HG03103 (cell line): ENCODE results near the gene ALDH1L1.

Experiments used
- ATAC-seq: cut with Tn5 transposase; IDR thresholded peaks from one replicate; pipeline ENCODE4 v1.9.1; 2021; ENCODE audit warnings: low read depth; ENCODE audit not compliant: unreplicated experiment

ALDH1L1 gene

DNA sequence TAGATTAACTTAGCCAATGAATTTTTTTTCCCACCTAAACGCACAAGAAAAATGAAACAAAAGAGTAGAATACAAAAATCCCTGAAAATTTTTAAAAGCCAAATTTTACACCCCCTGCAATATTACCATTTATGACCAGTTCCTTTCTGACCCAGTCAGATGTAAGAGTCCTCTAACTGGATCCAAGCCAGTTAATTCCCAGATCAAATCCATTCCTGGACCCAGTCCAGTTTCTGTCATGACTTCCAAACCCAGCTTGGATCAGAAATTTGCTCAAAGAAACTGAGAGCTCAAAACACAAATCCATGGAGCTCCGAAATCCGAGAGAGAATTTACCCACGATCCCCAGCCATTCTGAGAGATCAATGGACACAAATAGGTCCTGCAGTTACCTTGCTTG, 17.0 kb upstream of the ALDH1L1 start:
- ATAC-seq = no peak

GRCh38 chr3:126194713-126195305, 14.4 kb upstream of the ALDH1L1 start:
- no peak for ATAC-seq

GRCh38 chr3:126191246-126191645, 10.9 kb upstream of the ALDH1L1 start:
- ATAC-seq = no peak

DNA sequence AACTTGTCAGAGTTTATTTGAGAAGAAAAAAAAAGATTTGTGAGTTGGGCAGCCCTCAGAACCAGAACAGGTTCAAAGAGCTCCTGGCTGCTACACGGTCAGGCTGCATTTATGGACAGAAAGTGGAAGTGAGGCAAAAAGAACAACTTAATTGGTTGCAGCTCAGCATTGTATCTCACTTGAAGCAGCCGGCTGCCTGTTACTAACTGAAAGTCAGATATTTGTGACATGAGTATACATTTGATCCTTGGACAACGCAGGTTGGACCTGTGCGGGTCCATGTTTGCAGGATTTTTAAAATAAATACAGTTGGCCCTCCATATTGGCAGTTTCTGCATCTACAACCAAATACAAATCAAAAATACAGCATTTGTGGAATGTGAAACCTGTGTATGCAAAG, 7.5 kb upstream of the ALDH1L1 start:
- no peak for ATAC-seq

GRCh38 chr3:126186749-126187148, 6.4 kb upstream of the ALDH1L1 start:
- no peak for ATAC-seq

- ATAC-seq = no peak
Measured at GRCh38 chr3:126186271-126186670, 5.9 kb upstream of the ALDH1L1 start.

GRCh38 chr3:126184465-126185000, 4.1 kb upstream of the ALDH1L1 start:
- no peak for ATAC-seq

DNA sequence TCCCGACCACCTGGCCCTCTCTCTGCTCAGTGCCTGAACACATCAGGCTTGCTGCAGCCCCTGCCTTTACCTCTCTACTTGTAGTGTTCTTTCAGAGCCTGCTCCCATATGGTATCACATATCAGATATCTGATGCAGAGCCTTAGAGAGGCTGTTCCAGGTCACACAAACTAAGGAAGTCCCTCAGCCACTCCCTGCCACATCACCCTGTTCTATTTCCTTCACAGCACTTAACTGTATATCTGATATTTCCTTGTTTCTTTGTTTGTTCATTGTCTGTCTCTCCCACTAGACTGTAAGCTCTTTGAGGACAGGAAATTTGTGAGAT, 976 bp upstream of the ALDH1L1 start:
- no peak for ATAC-seq

DNA sequence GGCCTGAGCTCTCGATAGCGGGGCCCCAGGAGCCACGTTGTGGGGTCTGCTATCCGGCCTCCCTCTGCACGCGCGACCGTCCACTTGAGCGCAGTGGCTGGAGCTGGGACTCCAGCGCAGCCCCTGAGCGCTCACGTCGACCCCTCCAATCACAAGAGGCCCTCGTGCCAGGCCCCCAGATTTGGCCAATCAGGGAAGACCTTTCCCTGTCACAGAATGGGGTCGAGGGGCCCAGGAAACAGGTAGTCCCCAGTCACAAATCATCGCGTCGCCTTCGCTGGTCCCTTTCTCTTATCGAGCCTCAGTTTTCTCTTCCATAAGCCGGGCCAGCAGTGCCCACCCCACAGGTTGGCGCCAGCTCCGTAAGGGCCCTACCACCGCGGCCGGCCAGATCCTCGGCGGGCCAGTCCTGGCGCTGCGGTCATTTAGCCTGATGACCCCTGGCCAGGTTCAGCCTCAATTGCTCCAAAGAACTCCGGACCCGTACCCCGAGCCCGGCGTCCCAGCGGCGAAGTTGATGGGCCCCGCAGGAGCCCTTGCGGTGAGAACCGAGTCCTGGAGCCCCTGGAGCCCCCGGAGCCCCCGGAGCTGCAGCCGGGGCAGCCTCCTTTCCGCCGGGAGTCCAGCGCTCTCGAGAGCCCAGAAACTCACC, 435 bp downstream of the ALDH1L1 start:
- no peak for ATAC-seq

DNA sequence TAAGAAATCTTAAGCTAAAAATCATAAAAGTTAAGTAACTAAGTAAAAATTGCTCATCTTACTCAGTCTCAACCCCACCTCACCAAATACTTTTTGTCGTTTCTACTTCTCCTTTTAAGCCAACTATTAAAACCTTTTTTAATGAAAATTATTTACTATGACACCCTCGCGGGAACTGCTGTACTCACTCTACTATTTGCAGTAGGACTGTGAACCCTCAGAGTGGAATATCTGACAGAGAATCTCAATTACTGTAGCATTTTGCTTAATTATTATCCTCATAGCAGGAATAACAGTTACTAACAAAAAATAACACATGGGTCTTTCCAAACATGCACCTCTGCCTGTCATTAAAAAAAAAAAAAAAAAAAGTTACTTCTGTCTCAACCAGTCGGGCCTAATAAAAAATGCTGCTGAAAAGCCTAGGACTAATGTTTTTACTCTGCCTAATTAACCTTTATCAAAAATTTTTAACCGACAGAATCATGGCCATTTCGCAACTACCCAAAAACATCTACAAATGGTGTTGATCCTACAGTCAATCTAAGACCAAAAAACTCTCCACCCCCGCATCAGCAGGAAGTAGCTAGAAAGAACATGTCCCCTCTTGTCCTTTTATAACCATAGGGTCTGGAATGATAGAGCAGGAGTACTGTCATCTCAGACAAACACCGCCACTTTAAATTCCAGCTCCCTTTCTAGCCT, 10.2 kb downstream of the ALDH1L1 start:
- no peak for ATAC-seq

GRCh38 chr3:126167566-126167965, 12.8 kb downstream of the ALDH1L1 start:
- ATAC-seq = no peak

- ATAC-seq = no peak
Measured at GRCh38 chr3:126166009-126166408, 14.4 kb downstream of the ALDH1L1 start.

DNA sequence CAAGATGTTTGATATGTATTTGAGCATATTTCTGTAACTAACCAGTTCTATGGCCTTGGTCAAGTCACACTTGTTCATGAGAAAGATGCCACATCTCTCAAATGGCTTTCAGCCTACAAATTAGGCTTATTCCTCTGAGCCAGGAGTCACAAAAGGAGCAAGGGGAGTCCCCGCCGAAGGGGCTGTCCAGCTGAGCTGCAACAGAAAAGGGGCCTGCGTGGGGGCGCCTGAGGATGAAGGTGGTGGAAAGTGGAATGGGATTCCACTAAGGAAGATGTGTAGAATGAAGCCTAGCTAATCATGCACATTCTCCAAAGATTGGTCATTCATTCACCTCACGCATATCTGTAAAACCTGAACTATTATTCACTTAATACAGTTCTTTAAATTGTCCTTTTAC, 19.1 kb downstream of the ALDH1L1 start:
- no peak for ATAC-seq

- ATAC-seq = no peak
Measured at GRCh38 chr3:126160243-126161210, 19.9 kb downstream of the ALDH1L1 start.

DNA sequence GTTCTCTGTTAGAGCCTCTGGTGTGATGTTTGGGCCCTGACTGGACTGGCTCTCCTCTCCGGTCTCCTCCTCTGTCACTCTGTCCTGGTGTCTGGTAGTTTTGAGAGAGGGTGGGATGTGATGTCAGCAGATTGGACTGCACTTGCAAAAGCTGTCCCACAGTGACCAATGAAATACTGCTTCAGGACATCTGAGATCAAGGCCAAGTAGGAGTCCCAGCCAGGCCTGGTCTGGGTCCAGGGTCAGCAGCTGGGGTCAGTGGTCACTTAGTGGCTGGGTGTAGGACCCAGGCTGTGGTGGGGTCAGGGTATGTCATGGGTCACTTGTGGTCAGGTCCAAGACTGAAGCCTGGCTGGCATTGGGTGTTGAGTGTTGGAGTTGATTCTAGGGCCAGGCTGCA, 20.9 kb downstream of the ALDH1L1 start:
- no peak for ATAC-seq

DNA sequence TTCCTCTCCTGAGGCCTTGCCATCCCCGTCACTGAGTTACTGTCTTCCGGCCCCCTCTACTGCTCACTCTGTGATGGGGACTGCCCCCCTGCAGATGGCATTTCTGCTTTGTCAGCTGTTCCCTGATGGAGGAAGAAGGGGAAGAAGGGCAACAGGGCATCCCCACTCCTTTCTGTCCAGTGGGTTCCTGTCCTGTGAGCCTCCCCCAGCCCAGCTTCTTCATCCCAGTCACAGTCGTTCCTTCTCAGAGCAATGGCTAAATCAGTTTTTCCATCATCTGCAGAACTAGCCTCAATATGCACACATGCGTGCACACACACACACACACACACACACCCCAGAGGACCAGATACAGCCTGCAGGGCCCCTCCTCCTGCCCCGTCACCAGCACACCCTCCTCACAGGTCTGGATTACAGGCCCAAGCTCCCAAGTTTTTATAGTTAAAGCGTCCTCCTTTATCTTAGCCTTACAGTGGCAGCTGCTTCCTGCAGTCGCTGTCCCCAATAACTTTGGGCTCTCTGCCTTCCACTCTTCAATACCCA, 21.4 kb downstream of the ALDH1L1 start:
- ATAC-seq = no peak

GRCh38 chr3:126158016-126158911, 22.1 kb downstream of the ALDH1L1 start:
- ATAC-seq = no peak

GRCh38 chr3:126157083-126157768, 23.2 kb downstream of the ALDH1L1 start:
- no peak for ATAC-seq

GRCh38 chr3:126156468-126156867, 23.9 kb downstream of the ALDH1L1 start:
- ATAC-seq = no peak
